ENCODE measurements around the gene CDKN2AIP. TPM values are rescaled to one million over a fixed set of nuclear protein-coding genes. Genes with fewer than 3 reads are reported as not detected.

CDKN2AIP gene, protein sequence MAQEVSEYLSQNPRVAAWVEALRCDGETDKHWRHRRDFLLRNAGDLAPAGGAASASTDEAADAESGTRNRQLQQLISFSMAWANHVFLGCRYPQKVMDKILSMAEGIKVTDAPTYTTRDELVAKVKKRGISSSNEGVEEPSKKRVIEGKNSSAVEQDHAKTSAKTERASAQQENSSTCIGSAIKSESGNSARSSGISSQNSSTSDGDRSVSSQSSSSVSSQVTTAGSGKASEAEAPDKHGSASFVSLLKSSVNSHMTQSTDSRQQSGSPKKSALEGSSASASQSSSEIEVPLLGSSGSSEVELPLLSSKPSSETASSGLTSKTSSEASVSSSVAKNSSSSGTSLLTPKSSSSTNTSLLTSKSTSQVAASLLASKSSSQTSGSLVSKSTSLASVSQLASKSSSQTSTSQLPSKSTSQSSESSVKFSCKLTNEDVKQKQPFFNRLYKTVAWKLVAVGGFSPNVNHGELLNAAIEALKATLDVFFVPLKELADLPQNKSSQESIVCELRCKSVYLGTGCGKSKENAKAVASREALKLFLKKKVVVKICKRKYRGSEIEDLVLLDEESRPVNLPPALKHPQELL
- total RNA-seq: 12.9 and 13.8 TPM in 2 replicates

DNA sequence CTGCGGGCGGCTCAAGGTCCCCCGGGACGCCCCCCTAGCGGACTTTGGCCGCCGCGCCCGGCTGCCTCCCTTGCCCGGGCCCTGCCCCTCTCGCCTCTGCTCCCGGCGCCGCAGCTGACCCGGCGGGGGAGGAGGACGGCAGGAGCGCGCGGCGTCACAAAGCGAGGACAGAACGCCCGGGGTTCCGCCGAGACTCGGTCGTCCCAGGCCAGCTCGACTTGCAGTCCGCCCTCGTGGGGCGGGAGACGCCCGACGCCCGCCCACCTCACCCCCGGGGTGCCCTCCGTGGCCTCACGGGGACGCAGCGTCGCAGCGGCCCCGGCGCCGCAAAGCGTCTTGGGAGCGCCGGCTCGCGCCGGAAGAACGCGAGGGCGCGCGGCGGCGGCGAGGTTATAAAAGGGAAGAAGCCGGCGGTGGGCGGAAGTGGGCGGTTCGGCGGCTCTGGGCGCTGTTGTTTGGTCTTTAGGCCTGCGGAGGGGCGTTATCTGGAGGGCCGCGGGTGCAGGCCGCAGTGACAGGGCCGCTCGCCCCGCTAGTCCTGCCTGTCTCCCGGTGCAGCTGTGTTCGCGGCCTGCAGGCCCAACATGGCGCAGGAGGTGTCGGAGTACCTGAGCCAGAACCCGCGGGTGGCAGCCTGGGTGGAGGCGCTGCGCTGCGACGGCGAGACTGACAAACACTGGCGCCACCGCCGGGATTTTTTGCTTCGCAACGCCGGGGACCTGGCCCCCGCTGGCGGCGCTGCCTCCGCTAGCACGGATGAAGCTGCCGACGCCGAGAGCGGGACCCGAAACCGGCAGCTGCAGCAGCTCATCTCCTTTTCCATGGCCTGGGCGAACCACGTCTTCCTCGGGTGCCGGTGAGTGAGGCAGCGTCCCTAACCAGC, at the start of gene CDKN2AIP:
Gene CDKN2AIP, plus strand, starts transcription at position 423 of the 883 bp plus-strand sequence. Its CDS starts 162 bp downstream, at position 585.

Other genes starting within 250 kb of the CDKN2AIP start
- under 0.01 TPM in 1 of 2 replicates, not detected in the other for gene CLDN22, start 124.4 kb upstream of the CDKN2AIP start, total RNA-seq
- gene CLDN24, start 122.2 kb upstream of the CDKN2AIP start, total RNA-seq: not detected in 2 replicates
- gene ING2, start 60.4 kb downstream of the CDKN2AIP start, total RNA-seq: 8.9 and 11.6 TPM in 2 replicates
- gene RWDD4, start 214.5 kb downstream of the CDKN2AIP start, total RNA-seq: 18.1 and 24.4 TPM in 2 replicates
- gene TRAPPC11, start 214.7 kb downstream of the CDKN2AIP start, total RNA-seq: 42.5 and 45.1 TPM in 2 replicates